ENCODE data around the gene SMC4.
A peak's percentile ranks its signal among the peaks of the same experiment; 100 is the strongest.

The SMC4 gene

DNA sequence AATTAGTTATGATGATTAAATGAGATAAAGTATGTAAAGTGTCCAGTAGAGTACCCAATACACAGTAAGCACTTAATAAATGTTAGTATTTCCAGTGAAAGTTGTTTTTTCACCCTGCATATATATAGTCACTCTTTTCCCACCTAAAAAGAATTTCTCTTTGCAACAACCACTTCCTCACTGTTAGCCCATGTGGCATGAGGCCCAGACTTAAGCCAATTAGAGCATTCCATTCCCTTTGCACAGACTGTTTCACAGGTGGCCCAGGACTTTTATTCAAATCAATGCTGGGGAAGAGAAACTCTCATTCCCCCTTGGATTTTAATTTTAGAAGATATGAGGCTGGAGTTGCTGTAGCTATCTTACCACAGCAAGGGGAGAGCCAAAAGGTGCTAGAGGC is 4.2 kb upstream of the SMC4 start:
- no peak for FAIRE-seq

DNA sequence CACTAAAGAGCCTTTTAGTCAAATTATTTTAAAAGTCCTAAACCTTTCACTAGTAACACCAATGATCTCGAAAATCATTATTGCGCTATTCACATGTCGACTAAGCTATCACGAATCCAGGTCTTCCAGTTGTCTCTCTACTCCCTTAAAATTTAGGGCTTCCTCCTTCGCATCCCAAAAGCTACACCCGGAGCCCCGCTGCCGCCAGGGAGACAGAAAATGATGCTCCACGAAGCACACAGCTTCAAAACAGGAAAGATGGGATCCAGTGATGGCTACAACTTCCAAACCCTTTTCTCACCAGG is 678 bp upstream of the SMC4 start:
- FAIRE-seq, result no peak

DNA sequence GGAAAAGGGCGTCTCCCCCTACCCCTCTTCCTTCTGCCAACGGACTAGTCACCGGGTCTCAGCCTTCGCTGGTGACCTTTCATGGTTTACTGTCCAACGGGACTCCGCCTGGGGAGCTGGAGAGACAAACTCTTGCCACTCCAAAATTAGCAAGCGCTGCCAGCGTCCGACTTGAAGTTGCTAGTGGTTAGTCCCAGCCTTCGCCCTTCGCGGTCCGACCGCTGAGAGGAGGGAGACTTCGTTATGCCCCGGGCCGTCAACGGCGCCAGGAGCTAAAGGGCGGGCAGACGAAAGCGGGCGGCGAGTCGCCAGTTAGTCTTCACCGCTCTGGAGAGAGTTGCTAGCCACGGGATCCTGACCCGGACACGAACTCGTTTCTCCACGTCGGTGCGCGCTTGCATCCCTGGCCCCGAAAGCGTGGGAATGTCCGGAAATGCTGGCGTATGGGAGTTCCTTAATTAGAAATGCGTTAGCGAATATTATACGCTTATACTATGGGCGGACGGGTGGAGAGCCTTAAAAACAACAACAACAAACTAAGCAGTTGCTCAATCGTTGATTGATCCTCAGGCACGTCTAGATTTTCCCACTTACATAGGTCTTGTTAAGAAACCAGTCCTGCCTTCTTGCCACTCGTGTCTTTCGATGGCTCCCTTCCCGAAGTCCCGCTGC is 716 bp downstream of the SMC4 start:
- FAIRE-seq, result no peak

DNA sequence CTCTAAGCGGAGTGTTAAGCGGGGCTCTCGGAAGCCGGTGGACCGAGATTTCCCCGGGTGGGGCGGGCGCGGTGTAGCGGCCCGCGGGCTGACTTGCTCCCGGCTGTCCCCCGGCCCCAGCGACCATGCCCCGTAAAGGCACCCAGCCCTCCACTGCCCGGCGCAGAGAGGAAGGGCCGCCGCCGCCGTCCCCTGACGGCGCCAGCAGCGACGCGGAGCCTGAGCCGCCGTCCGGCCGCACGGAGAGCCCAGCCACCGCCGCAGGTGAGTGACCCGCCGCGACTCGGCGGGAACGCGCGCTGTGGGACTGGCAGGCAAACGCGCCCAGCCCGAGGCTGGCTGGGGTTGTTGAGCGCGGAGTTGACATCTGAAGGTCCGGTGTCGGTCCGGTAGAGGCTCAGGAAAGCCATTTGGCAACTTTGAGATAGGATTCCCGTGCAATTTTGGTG is 1.3 kb downstream of the SMC4 start:
- FAIRE-seq, result no peak

DNA sequence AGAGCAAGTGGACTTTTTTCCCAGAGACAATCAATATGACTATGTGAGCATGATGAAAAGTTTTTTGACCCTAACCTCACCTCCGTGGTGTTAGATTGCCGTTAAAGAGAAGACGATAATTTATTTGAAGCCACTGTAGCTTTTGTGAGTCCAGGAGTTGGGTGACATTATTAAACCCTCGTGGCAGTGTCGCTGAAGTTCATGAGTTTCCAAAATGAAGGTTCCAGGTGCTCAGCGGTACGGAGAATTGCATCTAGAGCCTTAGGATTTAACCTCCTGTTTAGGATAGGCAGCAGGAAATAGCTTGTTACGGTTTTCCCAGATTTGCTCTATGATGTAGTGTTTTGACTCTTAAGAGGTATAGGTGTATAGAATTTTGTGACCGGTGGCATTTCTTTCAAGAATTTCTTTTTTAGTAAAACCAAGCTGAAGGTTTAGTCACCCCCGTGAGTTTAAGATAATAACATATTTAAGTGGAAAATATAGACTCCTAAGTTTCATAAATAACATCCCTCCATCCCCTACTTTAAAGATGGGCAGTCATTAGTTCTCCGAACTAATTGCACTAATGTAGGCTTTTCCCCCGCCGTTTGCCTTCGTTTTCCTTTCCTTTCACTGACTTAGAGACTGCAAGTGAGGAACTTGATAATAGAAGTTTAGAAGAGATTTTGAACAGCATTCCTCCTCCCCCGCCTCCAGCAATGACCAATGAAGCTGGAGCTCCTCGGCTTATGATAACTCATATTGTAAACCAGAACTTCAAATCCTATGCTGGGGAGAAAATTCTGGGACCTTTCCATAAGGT is 2.0 kb downstream of the SMC4 start:
- FAIRE-seq, result no peak

DNA sequence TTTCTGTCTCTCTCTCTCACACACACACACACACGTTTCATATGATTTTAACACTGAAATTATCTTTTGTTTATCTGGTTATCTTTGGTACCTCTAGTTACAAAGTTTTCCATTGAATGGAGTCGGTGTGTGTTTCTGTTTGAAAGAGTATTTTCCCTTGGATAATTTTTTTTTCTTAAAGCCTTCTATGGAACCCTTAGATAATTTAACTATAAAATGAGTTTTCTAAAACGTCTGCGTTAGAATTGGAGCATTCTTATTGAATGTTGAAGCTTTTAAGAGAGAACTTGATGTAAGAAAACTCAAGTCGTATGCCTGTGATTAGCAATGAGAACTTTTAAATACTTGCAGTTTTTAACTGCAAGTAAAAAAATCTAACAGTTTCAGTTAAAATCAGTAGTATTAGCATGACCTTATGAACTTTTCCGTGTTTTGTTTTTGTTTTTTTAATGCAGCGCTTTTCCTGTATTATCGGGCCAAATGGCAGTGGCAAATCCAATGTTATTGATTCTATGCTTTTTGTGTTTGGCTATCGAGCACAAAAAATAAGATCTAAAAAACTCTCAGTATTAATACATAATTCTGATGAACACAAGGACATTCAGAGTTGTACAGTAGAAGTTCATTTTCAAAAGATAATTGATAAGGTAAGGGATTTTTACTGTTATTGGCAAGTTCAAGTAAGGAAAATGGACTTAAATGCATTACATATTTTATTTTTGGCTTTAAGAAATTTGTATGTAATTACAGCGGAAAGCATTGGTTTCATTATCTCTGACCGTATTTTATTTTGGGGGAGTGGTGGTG is 3.0 kb downstream of the SMC4 start:
- no peak for FAIRE-seq

DNA sequence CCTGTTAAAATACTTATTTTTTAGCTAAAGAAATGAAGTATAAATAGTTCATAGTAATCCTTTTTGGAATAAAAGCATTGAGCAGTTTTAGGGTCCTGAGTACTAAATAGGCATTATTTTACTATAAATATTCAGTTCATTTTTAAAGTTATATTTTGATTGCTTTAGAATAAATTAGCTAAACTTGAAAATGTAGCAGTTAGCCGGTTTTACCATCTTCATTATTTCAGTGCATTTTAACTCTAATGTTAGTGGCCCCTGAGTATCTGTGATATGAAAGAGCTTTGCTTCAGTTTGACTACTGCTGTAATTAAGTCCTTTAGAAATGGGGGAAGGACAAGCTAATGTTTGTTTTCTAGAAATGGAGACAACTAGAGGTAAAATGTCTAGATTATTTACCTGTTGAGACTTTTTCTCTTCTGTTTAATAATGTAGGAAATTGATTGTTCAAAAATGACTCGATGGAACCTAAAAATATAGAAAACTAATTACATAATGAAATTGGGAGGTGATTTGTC is 3.6 kb downstream of the SMC4 start:
- no peak for FAIRE-seq

DNA sequence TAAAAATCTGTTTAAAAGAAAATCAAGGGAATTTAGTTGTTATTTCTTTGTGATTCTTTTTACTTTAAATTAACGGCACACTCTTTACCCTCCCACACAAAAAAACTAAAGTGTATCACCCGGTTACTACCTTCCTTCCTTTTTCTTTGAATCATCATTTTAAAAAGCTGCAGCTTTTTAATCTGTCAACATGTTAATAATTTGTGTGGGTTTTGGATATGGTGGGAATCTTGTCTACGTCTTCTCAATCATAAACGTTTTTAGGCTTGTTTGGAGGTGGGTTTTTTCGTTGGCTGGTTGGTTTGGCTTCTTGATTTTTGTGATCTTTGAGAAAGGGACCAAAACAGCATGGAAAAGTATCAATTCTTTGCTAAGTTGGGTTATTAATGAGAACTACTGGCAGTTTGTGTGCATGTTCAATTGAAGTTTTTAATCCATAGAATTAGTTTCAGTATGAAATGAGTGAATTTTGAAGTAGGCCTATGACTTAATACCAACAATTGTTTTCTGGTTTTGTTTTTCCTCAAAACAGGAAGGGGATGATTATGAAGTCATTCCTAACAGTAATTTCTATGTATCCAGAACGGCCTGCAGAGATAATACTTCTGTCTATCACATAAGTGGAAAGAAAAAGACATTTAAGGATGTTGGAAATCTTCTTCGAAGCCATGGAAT is 4.5 kb downstream of the SMC4 start:
- FAIRE-seq, result no peak

DNA sequence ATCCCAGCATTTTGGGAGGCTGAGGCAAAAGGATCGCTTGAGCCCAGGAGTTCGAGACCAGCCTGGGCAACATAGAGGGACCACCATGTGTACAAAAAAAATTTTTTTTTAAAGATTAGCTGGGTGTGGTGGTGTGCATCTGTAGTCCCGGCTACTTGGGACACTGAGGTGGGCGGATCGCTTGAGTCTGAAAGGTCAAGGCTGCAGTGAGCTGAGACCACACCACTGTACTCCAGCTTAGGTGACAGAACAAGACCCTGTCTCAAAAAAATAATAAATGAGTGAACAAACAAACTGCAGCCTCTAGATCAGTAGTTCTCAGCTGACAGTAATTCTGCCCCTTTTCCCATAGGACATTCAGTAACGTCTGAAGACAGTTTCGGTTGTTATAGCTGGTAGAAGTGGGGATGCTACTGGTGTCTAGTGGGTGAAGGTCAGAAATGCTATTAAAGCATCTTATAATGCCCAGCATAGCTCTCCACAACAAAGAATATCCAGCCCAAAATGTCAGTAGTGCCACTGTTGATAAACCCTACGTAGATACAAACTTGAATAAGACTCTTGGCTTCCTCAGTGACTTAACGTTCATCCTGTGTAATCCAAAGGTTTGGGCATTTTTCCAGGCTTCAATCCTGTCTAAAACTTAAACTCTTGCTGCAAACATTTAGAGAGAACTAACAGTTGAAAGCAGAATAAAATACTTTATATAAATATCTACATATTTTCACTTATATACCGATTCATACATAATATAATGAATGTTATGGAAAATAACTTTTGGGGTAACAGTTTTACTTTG is 10.6 kb downstream of the SMC4 start:
- no peak for FAIRE-seq

DNA sequence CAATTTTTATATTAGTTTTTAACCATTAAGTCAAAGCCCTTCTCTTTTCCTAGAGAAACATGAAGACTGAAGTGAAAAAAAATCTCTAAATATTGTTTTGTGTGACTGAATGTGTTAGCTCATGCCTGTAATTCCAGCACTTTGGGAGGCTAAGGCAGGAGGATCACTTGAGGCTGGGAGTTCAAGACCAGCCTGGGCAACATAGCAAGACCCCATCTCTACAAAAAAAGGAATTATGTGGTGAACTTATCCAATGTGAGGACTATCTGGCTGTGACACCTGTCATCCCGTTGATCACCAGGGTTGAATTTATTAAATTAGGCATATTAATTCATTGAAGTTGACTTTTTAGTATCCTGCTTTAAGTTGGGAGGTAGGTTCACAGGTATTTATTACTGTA is 13.0 kb downstream of the SMC4 start:
- FAIRE-seq, result no peak

DNA sequence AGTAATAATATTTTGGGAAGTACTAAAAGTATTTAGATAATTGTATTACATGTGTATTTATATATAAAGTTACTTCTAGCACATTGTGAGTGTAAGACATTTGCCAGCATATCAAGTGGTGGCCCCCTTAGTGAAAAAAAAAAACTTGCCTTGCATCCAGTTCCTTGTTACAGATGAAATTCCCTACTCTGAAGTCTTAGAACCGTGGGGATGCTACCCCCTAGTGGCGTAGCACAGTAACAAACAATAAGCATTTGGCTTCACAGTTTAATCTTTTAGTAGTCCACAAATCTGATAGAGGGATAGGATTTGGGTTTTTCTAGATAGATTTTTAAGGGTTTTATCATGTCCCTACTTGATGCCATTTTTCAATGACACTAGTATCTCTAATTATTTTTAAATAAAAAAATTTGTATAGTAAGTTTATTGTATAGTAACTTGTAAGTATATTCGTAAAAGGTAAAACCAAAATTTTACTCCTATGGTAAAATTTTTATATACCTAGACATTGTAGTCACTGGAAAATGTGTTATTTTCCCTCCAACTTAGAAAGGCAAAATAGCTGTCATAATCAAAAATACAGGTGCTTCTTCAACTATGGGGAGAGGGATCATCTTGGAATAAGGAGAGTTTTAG is 14.3 kb downstream of the SMC4 start:
- FAIRE-seq, result peak; percentile 72

DNA sequence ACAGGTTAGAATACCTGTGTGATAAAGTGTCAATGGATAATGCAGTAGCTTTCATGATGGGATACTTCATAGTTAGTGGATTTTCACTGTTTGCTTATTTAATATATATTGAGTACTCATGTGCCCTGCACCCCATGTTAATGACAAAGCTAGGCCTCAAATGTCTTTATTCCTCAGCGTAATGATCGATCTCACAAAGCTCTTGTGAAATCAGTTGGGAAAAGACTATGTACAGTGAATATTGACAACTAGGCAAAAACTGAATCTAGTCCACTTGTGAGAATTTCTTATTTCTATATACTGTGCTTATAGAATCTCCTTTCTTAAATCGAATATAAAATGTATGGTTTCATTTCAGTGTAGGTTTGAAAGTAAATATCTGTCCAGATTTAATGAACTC is 17.9 kb downstream of the SMC4 start:
- no peak for FAIRE-seq

DNA sequence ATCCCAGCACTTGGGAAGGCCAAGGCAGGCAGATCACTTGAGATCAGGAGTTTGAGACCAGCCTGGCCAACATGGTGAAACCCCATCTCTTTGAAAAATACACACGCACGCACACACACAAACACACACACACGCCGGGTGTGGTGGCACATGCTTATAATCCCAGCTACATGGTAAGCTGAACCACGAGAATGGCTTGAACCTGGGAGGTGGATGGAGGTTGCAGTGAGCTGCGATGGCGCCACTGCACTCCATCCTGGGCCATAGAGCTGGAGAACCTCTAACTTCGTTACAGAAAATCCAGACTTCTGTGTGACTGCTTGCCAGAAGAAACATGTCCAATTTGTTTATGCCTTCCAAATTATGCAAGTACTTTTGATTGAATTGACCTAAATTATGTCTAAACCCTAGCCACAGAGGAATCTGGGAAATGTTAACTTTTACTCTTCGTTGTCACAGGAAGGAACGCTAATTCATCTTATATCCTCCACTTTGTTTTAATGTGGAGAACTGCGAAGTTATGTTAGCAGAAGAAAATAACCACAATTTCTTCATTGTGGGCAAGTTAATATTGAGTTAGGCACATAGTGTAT is 28.5 kb downstream of the SMC4 start:
- no peak for FAIRE-seq

DNA sequence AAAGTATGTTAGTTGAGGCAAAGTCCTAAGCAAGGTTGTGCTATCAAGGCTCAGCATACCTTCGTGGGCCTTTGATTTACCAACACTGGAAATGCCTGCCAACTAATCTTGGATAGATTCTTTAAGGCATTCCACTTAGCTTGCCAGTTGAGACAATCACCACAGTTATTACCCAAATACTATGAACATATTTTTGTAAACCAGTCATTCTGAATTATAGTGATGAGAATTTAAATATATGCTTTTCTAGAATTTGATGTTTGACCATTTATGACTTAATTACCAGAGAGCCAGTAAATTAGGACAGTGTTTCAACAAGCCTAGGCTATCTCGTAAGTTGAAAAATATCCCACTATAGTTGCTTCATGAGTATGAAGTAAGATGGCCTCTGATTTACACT is 34.6 kb downstream of the SMC4 start:
- no peak for FAIRE-seq

DNA sequence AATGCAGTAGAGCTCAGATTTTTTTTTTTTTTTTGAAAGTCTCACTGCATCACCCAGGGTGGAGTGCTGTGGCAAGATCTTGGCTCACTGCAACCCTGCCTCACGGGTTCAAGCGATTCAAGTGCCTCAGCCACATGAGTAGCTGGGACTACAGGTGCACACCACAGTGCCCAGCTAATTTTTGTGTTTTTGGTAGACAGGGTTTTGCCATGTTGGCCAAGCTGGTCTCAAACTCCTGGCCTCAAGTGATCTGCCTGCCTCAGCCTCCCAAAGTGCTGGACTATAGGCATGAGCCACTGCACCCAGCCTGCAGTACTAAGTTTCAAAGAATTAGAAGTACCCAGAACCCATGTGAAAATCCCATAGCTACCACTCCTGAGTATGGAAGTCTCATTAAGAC is 35.6 kb downstream of the SMC4 start:
- FAIRE-seq, result no peak

DNA sequence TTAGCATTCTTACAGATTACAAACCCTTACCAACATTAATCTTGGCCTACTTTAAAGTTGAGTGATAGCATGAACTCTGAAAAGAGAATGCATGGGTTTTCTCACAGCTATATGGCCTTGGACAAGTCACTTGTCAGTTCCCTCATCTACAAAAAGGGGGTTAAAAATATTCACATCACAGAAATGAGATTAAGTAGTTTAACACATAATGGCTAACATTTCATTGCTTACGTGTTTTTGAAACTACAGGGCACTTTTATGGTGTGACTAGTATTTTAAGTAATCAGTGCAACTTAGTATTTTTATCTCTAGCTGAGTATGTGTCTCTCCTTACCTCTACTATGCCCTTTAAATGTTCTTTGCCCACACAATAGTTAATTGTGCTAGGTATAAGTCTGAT is 36.3 kb downstream of the SMC4 start:
- no peak for FAIRE-seq

DNA sequence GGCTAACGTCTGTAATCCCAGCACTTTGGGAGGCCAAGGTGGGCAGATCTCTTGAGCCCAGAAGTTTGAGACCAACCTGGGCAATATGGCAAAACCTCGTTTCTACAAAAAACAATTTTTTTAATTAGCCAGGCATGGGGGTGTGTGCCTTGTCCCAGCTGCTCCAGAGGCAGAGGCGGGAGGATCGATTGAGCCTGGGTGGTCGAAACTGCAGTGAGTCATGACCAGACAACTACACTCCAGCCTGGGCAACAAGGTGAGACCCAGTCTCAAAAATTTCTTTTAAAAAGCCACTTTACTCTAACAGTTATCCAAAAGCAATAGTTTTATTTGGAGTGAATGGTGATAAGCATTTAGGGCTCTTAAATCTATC is 37.6 kb downstream of the SMC4 start:
- no peak for FAIRE-seq

DNA sequence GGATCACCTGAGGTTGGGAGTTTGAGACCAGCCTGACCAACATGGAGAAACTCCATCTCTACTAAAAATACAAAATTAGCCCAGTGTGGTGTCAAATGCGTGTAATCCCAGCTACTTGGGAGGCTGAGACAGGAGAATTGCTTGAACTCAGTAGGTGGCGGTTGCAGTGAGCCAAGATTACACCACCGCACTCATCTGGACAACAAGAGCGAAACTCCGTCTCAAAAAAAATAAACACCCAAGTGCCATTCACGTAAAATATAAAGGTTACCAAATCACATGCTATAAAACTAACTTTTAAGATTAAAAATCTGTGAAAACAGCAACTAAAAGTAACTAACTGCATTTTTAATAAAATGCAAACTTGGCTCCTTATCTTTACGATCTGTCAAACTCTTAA is 41.2 kb downstream of the SMC4 start:
- no peak for FAIRE-seq

DNA sequence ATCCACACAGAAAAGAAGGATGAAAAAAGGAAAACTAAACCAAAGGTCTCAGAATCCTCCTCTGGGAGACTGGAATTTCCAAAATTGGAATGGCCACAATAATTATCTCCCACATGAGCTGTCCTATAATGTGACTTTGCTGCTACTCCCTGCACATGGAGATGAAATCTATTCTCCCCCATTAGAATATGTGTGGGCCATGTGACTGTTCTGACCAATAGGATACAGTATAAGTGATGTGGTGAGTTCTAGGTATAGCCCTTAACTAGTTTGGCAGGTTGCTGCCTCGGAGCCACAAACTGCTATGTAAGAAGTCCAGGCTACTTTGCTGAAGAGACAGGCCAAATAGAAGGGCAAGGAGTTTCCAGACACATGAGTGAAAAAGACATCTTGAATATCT is 45.0 kb downstream of the SMC4 start:
- no peak for FAIRE-seq

DNA sequence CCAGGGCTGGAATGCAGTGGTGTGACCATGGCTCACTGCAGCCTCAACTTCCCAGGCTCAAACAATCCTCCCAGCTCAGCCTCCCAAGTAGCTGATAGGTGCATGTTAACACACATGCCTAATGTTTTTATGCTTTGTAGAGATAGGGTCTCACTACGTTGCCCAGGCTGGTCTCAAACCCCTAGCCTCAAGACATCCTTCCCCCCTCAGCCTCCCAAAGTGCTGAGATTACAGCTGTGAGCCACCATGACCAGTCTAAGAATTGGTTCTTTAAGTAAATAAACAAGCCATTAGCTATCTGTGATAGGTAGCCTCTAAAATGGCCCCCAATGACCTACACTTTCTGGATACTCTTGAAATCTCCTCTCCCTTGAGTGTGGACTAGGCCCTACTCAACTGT is 46.4 kb downstream of the SMC4 start:
- no peak for FAIRE-seq

DNA sequence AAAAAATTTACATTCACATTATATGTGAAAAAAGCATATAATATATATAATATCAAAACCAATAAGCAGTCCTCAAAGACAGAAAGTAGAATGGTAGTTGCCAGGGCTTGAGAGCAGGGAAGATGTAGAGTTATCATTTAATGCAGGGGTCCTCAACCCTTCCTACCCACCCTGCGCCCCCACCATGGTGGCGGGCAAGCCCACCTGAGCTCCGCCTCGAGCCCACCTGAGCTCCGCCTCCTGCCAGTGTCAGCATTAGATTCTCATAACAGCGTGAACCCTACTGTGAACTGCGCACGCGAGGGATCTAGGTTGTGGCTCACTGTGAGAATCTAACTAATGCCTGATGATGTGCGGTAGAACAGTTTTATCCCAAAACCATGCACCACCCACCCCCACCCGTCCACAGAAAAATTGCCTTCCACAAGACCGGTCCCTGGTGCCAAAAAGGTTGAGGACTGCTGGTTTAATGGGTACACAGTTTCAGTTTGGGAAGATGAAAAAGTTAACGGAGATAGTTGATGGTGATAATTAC is 47.1 kb downstream of the SMC4 start:
- no peak for FAIRE-seq

All from colon (tissue), 2 donors.